ENCODE data around the gene SHH. TPM values are rescaled to one million over a fixed set of nuclear protein-coding genes. Genes with fewer than 3 reads are reported as not detected.

Gene SHH
- total RNA-seq, 1 donor from 2014 or later: 0.16 TPM

GRCh38 chr7:155830961-155831806 is 18.9 kb upstream of the SHH start:
- FAIRE-seq (no peak), DNase-seq (ENCODE audit: low read depth) (no peak)
- Mint-ChIP-seq H3K4me3 (ENCODE audit: unreplicated experiment) (no peak overlapping the region), H3K27me3 (ENCODE audit: low read depth, unreplicated experiment) (peaks cover 40% of the 10 kb centered on the region), H3K4me1 (ENCODE audit: low read depth, unreplicated experiment) (peaks cover 5% of the 10 kb centered on the region), H3K9me3 (ENCODE audit: unreplicated experiment) (no peaks in the 10 kb centered on the region), H3K36me3 (ENCODE audit: low read depth, unreplicated experiment) (no peaks in the 10 kb centered on the region), H3K27ac (ENCODE audit: unreplicated experiment) (no peak overlapping the region)
- no peak overlapping the region for H3K27ac ChIP-seq (ENCODE audit: low read depth, low read length)
- no peaks in the 10 kb centered on the region for H4K20me1 ChIP-seq (ENCODE audit: insufficient read depth, low read length)
- H3K9me3 ChIP-seq (ENCODE audit: insufficient read depth, low read depth, low read length): no peaks in the 10 kb centered on the region
- TF ChIP-seq EZH2 (IDR thresholded peaks at IDR 0.05; ENCODE audit: insufficient read depth, low read length): no peak
- TF ChIP-seq, protein P1, sequence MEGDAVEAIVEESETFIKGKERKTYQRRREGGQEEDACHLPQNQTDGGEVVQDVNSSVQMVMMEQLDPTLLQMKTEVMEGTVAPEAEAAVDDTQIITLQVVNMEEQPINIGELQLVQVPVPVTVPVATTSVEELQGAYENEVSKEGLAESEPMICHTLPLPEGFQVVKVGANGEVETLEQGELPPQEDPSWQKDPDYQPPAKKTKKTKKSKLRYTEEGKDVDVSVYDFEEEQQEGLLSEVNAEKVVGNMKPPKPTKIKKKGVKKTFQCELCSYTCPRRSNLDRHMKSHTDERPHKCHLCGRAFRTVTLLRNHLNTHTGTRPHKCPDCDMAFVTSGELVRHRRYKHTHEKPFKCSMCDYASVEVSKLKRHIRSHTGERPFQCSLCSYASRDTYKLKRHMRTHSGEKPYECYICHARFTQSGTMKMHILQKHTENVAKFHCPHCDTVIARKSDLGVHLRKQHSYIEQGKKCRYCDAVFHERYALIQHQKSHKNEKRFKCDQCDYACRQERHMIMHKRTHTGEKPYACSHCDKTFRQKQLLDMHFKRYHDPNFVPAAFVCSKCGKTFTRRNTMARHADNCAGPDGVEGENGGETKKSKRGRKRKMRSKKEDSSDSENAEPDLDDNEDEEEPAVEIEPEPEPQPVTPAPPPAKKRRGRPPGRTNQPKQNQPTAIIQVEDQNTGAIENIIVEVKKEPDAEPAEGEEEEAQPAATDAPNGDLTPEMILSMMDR (IDR thresholded peaks at IDR 0.05; ENCODE audit: insufficient read depth, low read depth, low read length): no peak
- H3K27me3 ChIP-seq (ENCODE audit: insufficient read depth, low read length): no peaks in the 10 kb centered on the region
- H2AFZ ChIP-seq (ENCODE audit: low read depth, low read length): no peak overlapping the region
- H3K4me2 ChIP-seq (ENCODE audit: low read length): no peak overlapping the region
- no peak overlapping the region for H3K4me3 ChIP-seq (ENCODE audit: insufficient read depth, low read depth, low read length)
- no peak overlapping the region for H3K9ac ChIP-seq (ENCODE audit: low read length)
- no peaks in the 10 kb centered on the region for H3K79me2 ChIP-seq (ENCODE audit: insufficient read depth, low read length)
- H3K36me3 ChIP-seq (ENCODE audit: insufficient read depth, low read length): no peaks in the 10 kb centered on the region
- no peaks in the 10 kb centered on the region for H3K4me1 ChIP-seq (ENCODE audit: insufficient read depth, low read length)

DNA sequence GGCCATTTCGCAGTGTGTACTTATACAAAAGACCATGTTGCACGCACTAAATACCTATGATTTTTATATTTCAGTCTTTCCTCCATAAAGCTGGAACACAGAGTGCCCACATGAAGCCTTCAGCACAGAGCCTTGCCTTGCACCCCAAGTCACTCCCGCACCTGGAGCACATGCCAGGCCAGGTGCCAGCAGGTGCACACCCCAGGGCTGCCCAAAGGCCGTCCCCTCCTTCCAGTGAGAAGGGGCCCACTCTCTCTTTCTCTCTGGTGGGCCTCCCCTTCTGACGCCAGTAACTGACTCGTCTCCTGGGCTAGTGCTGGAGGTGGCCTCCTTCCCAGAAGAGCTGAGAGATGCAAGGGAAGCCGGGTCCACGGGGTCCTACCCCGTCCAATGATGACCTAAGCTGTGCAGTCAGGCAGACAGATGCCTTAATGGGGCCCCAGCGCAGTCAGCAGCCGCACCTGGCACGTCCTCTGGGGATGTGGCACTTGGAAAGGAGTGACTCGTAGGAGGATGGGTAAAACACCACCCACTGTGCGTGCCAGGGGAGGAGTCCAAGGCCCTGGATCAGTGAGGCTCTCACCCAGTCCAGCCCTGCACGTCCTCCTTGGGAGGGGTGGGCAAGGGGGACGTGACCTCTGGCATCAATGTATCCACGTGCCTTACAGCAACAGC is 17.7 kb upstream of the SHH start:
- no peak overlapping the region for H3K9ac ChIP-seq (ENCODE audit: low read length)
- H3K79me2 ChIP-seq (ENCODE audit: insufficient read depth, low read length): no peaks in the 10 kb centered on the region
- H3K4me2 ChIP-seq (ENCODE audit: low read length): no peak overlapping the region
- Mint-ChIP-seq H3K4me3 (ENCODE audit: unreplicated experiment) (no peak overlapping the region), H3K27me3 (ENCODE audit: low read depth, unreplicated experiment) (peaks cover 38% of the 10 kb centered on the region), H3K27ac (ENCODE audit: unreplicated experiment) (no peak overlapping the region), H3K36me3 (ENCODE audit: low read depth, unreplicated experiment) (no peaks in the 10 kb centered on the region), H3K9me3 (ENCODE audit: unreplicated experiment) (no peaks in the 10 kb centered on the region), H3K4me1 (ENCODE audit: low read depth, unreplicated experiment) (peaks cover 10% of the 10 kb centered on the region)
- no peaks in the 10 kb centered on the region for H3K36me3 ChIP-seq (ENCODE audit: insufficient read depth, low read length)
- no peak overlapping the region for H3K4me3 ChIP-seq (ENCODE audit: insufficient read depth, low read depth, low read length)
- H2AFZ ChIP-seq (ENCODE audit: low read depth, low read length): no peak overlapping the region
- H4K20me1 ChIP-seq (ENCODE audit: insufficient read depth, low read length): no peaks in the 10 kb centered on the region
- FAIRE-seq (no peak), DNase-seq (ENCODE audit: low read depth) (no peak)
- no peaks in the 10 kb centered on the region for H3K9me3 ChIP-seq (ENCODE audit: insufficient read depth, low read depth, low read length)
- TF ChIP-seq, protein P1 (IDR thresholded peaks at IDR 0.05; ENCODE audit: insufficient read depth, low read depth, low read length): no peak
- TF ChIP-seq EZH2 (IDR thresholded peaks at IDR 0.05; ENCODE audit: insufficient read depth, low read length): no peak
- H3K4me1 ChIP-seq (ENCODE audit: insufficient read depth, low read length): no peaks in the 10 kb centered on the region
- H3K27ac ChIP-seq (ENCODE audit: low read depth, low read length): no peak overlapping the region
- no peaks in the 10 kb centered on the region for H3K27me3 ChIP-seq (ENCODE audit: insufficient read depth, low read length)
